IMR-90 (cell line): Measurements from ENCODE around the gene PREP.

ENCODE experiments used
- BHLHE40 ChIP-seq: fragments of 150-350 bp; IDR thresholded peaks from 2 replicates; pipeline ENCODE4 v1.6.1; 2016; ENCODE audit warnings: mild to moderate bottlenecking, low read depth, low read length
- MXI1 ChIP-seq: IDR thresholded peaks from 2 replicates; pipeline ENCODE4 v1.6.1; 2012; ENCODE audit warnings: low read depth, mild to moderate bottlenecking, low read length, moderate library complexity, borderline replicate concordance
- POLR2A ChIP-seq: IDR thresholded peaks from 2 replicates; pipeline ENCODE4 v1.6.1; 2012; ENCODE audit warnings: mild to moderate bottlenecking, low read depth, low read length
- RFX5 ChIP-seq: IDR thresholded peaks from 2 replicates; pipeline ENCODE4 v1.8.0; 2012; ENCODE audit warnings: low read depth, mild to moderate bottlenecking, low read length, moderate library complexity
- SMC3 ChIP-seq: fragments of 150-350 bp; IDR thresholded peaks from 2 replicates; pipeline ENCODE4 v1.6.1; 2016; ENCODE audit warnings: low read depth, mild to moderate bottlenecking, antibody characterized with exemption, low read length, moderate library complexity
- TF ChIP-seq, protein P1 (sequence below): conservative IDR thresholded peaks from 2 replicates; pipeline ENCODE4 v1.5.1; 2012; ENCODE audit warnings: mild to moderate bottlenecking, low read depth, low read length, improper control_type of control experiment

DNA sequence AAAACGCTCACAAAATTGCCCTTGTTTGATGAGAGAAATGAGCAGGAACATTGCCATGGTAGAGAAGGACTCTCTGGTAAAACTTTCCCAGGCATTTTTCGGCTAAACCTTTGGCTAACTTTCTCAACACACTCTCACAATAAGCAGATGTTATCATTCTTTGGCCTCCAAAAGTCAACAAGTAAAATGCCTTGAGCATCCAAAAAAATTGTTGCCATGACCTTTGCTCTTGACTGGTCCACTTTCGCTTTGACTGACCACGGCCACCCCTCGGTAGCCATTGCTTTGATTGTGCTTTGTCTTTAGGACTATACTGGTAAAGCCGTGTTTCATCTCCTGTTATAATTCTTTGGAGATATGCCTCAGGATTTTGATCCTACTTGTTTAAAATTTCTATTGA is 41.1 kb upstream of the PREP start:
- no peak for TF ChIP-seq POLR2A
- TF ChIP-seq, protein P1, sequence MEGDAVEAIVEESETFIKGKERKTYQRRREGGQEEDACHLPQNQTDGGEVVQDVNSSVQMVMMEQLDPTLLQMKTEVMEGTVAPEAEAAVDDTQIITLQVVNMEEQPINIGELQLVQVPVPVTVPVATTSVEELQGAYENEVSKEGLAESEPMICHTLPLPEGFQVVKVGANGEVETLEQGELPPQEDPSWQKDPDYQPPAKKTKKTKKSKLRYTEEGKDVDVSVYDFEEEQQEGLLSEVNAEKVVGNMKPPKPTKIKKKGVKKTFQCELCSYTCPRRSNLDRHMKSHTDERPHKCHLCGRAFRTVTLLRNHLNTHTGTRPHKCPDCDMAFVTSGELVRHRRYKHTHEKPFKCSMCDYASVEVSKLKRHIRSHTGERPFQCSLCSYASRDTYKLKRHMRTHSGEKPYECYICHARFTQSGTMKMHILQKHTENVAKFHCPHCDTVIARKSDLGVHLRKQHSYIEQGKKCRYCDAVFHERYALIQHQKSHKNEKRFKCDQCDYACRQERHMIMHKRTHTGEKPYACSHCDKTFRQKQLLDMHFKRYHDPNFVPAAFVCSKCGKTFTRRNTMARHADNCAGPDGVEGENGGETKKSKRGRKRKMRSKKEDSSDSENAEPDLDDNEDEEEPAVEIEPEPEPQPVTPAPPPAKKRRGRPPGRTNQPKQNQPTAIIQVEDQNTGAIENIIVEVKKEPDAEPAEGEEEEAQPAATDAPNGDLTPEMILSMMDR: no peak
- TF ChIP-seq BHLHE40: no peak
- no peak for TF ChIP-seq MXI1
- no peak for TF ChIP-seq RFX5
- TF ChIP-seq SMC3: no peak
